HG03439 (cell line): ENCODE results near the gene RNF186.
"Not testable (repeated sequence)": the region's sequence is repeated elsewhere in the genome, so short reads cannot be mapped to it uniquely, and the experiment has no call there.

ENCODE experiments used
- ATAC-seq: cut with Tn5 transposase; IDR thresholded peaks from one replicate; pipeline ENCODE4 v1.9.1; 2021; ENCODE audit warnings: mild to moderate bottlenecking, moderate library complexity; ENCODE audit not compliant: unreplicated experiment

RNF186 gene

GRCh38 chr1:19825298-19825697, 10.2 kb upstream of the RNF186 start:
- ATAC-seq, result no peak

DNA sequence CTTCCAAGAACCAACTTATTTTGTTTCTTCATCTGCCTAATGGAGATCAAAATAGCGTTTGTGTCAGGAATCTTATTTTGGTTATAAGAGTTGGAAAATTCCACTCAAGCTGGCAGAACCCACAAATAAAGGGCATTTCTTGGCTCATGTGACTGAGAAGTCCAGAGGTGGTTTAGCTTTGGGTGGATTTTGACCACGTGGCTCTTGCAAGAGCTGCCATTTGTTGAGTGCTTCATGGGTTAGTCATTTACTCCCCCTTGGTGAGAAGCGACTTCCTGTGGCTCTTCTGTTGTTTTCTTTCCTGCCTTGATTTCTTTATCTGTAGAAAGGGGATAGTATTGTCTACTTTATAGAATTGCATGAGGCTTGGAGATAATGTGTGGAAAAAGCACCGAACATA, 9.5 kb upstream of the RNF186 start:
- no peak for ATAC-seq

- no peak for ATAC-seq
Measured at GRCh38 chr1:19824036-19824435, 9.0 kb upstream of the RNF186 start.

GRCh38 chr1:19819701-19820100, 4.6 kb upstream of the RNF186 start:
- no peak for ATAC-seq

GRCh38 chr1:19818324-19818723, 3.2 kb upstream of the RNF186 start:
- ATAC-seq, result no peak

- no peak for ATAC-seq
Measured at GRCh38 chr1:19817160-19817559, 2.1 kb upstream of the RNF186 start.

- ATAC-seq, result not testable (repeated sequence)
Measured at GRCh38 chr1:19816737-19817086, 1.6 kb upstream of the RNF186 start.

DNA sequence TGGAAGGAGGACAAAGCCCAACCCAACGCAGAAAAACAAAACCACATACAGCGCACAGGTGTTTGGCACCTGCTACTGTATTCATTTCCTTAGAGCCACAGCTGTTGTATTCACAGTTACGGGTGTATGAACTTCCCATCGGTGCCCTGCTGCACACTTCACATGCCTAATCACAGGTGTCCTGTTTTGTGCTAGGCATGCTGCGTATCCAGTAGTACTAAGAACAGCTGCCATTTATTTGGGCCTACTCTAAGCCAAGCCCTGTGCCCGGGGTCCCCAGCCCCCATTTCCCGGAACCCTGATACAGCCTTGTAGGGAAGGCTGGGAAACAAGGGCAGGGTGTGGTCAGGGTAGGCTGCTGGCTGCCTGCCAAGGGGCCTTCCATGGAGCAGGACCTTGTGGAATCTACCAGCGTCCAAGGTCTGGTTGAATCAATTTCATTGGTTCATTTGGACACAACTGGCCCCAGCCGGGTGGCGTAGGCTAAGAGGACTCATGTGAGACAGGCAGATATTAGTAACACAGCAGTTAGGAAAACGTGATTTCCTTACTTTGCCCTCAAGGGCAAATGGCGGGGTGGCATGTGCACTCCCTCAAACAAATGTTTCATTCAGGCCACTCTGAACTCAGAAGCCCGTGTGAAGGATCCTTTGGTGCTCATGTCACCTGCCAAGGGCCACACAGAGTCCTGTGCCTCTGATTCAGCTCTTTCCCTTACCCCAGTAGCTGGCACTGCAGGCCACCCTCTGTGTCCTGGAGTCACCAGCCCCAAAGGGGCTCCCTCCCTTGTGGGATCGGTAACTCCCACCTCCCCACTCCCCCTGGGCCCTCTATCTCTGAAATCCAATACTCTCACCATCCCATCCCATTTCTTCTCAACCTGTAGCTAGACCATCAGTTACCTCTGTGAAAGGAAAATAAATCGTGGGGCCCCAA, 986 bp upstream of the RNF186 start:
- ATAC-seq, result no peak

DNA sequence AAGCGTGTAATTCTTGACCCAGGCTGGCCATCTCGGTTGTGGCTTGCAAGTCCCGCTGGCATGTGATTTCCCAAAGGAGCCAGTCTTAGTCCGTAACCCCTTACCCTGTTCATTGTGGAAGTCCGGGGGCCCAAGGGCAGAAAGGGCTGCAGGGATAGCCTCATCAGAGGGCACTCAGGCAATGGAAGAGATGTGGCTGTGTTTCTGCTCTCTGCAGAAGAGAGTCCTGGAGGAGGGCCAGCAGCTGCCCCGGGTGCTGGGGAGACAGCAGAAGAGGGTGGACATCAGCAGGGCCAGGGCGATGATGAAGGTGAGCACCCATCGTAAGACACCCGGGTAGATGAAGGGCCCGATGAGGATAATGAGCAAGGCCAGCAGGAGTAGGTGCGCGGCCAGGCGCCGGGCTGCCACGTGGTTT, 830 bp downstream of the RNF186 start:
- no peak for ATAC-seq

DNA sequence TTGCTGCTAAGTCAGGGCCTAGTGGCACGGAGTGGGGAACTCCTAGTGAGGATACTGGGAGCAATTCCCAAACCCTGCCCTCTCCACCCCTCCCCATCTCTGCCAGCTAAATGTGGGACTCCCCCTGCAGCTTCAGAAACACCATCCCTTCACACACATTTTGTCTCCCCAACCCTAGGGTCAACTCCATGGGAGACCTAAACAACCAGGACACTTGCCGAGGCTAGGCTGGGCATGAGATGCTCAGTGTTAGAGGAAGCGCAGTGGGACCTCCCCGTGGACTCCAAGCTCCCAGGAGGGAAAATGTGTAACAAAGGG, 1.5 kb downstream of the RNF186 start:
- ATAC-seq, result no peak

- no peak for ATAC-seq
Measured at GRCh38 chr1:19812875-19813642, 2.0 kb downstream of the RNF186 start.

DNA sequence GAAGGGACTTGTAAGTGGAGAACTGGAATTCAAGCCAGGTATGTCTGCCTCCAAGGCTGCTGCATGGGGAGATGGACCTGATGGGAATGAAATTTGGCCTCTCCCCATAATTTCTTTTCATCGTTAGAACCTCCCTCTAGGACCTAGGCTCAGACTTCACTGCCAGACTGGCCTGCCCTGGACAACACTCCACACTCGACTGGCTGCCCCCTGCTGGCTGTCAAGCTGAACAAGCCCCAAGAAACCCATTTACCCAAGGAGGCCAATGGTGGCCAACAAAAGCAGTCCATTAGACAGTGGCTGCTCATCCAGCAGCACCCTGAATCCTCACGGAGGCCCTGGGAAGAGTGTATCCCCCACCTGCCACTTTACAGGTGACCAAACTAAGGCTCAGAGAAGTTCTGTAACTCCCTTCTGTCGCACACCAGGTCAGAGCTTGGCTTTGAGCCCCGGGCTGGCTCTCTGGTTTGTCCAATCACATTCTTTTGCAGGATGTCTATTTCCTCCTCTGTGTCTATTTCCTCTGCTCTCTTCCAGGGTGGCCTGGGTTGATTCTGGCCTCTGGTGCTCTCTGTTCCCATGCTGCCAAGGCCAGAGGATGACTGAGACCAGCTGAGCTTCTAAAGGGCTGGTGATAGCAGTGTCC, 3.8 kb downstream of the RNF186 start:
- ATAC-seq, result no peak

- ATAC-seq, result no peak
Measured at GRCh38 chr1:19809044-19809750, 5.9 kb downstream of the RNF186 start.

DNA sequence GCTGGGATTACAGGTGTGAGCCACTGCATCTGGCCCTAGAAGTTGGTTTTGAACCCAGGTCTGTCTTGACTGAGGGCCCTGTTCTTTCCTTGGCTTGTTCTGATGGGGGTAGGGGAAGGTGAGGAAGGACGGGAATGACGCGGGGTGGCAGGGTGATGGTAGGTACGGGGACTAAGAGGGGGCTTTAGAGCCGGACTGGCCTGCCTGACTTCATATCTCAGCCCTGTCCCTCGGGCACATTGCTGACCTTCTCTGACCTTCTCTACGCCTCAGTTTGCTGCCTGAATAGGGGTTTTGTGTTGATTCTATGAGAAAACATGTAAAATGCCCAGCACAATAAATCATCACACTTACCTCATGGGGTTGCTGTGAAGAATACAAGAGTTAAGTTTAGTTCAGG, 6.7 kb downstream of the RNF186 start:
- no peak for ATAC-seq

DNA sequence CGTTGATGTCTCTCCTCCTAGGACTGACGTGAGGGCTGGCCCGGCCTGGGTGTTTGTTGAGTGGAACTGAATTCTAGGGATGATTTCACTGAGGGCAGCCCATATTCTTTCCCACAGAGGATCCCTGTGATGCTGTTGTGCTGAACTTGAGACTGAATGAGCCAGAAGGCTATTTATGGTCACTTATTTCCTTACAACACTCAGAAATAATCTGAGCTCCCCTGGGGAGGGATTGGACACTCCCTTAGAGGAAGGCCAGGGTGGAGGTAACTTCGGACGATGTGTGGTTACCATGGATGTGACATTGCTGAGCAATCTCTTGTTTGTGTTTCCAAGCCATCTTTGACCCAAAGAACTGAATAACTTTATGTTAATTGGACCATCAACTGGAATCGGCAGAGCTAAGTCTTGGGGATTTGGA, 10.2 kb downstream of the RNF186 start:
- ATAC-seq, result no peak

GRCh38 chr1:19802269-19802668, 12.8 kb downstream of the RNF186 start:
- no peak for ATAC-seq

DNA sequence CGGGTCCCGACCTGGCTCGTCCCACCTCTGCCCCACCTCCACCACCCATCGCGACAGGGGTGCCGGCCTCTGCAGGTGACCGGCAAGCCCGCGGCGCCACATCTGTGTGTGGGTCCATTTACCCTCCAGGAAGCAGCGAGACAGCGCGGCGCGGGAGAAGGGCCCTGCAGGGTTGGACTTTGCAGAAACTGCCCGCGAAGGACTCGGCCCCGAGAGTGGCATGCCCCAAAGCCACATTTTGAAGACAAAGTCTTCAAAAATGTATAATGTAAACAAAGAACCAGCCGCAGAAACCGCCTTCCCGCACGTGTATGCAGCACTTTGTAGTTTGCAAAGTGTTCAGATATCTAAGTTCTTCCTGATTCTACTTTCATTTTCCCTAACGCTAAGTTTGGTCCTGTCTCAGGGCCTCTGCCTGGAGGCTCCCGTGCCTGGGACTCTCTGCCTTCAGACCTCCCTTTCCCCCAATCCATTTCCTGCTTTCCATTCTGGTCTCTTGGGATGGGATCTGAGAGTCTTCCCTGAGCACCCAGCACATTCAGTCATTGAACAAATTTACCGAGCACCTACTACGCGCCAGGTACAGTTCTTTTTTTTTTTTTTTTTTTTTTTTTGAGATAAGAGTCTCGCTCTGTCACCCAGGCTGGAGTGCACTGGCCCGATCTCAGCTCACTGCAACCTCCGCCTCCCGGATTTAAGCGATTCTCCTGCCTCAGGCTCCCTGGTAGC, 14.8 kb downstream of the RNF186 start:
- ATAC-seq, result peak; percentile 55

- ATAC-seq, result peak; percentile 49
Measured at GRCh38 chr1:19799230-19800075, 15.6 kb downstream of the RNF186 start, which contains the start of gene TMCO4. TMCO4 (minus strand) TSS chr1:19799916; CDS start chr1:19780758, 19,158 bp downstream.

DNA sequence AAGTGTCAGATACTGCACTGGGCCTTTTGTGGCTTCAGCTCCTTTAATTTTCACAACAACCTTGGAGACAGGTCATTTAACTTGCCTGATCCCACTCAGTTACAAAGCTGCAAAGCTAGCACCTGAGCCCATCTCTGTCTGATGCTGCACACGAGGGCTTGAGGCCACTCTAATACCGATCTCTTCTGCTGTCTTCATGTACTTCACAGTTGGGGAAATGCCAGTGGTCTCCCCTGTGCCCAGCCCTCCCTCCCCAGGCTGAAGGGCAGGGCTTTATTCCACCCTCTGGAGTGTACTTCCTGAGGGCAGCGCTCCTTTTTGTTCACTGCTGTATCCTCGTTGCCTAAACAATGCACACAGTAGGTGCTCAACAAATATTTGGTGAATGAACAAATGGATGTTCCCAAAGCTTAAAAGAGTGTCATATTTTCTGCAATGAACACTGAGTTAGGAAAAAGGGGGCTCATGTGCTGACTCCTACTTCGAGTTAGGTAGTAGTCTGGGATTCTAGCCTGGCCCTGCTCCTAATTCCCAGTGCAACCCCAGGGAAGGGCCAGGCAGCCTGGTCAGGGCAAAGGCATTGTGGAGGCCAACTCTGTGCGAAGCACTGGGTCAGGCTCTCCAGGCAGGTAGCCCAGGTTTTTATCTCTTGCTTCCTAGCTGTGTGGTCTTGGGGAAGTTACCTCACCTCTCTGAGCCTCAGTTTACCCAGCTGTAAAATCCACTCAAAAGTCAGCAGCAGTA, 16.4 kb downstream of the RNF186 start:
- no peak for ATAC-seq
